Measurements from ENCODE around the gene METTL17.
"Not testable (repeated sequence)": the region's sequence is repeated elsewhere in the genome, so short reads cannot be mapped to it uniquely, and the experiment has no call there.

METTL17 gene

GRCh38 chr14:21025371-21026273 lies 35.8 kb downstream of the METTL17 start:
- peak; percentile 19 for DNase-seq

GRCh38 chr14:21026274-21026987 lies 36.7 kb downstream of the METTL17 start:
- no peak for DNase-seq

- no peak for DNase-seq
Measured at GRCh38 chr14:21026988-21027315, 37.2 kb downstream of the METTL17 start.

GRCh38 chr14:21029917-21030316 lies 40.1 kb downstream of the METTL17 start, which contains the start of gene TPPP2:
Gene TPPP2, plus strand, starts transcription at chr14:21030217. Its CDS starts 365 bp downstream, at chr14:21030582.
- DNase-seq, result no peak

GRCh38 chr14:21030531-21030930 lies 40.8 kb downstream of the METTL17 start:
- no peak for DNase-seq

- no peak for DNase-seq
Measured at GRCh38 chr14:21032326-21033132, 42.7 kb downstream of the METTL17 start.

GRCh38 chr14:21033133-21033698 lies 43.4 kb downstream of the METTL17 start:
- DNase-seq, result no peak

GRCh38 chr14:21034707-21035106 lies 44.9 kb downstream of the METTL17 start, which contains the start of gene RNASE13:
Gene RNASE13, minus strand, starts transcription at chr14:21034807. Its CDS starts 519 bp downstream, at chr14:21034288.
- DNase-seq, result no peak

- DNase-seq, result no peak
Measured at GRCh38 chr14:21036751-21037150, 47.0 kb downstream of the METTL17 start.

GRCh38 chr14:21037156-21037555 lies 47.4 kb downstream of the METTL17 start:
- no peak for DNase-seq

- no peak for DNase-seq
Measured at GRCh38 chr14:21038441-21039422, 49.0 kb downstream of the METTL17 start.

- no peak for DNase-seq
Measured at GRCh38 chr14:21039585-21040369, 50.0 kb downstream of the METTL17 start.

GRCh38 chr14:21040370-21040925 lies 50.7 kb downstream of the METTL17 start:
- DNase-seq, result no peak

- not testable (repeated sequence) for DNase-seq
Measured at GRCh38 chr14:21040941-21041340, 51.2 kb downstream of the METTL17 start.

GRCh38 chr14:21041676-21042433 lies 52.1 kb downstream of the METTL17 start, which contains the start of gene RNASE7:
Gene RNASE7, plus strand, starts transcription at chr14:21042362. Its CDS starts 631 bp downstream, at chr14:21042993.
- no peak for DNase-seq

- no peak for DNase-seq
Measured at GRCh38 chr14:21042918-21043317, 53.1 kb downstream of the METTL17 start.

GRCh38 chr14:21043387-21043973 lies 53.7 kb downstream of the METTL17 start:
- no peak for DNase-seq

- DNase-seq, result no peak
Measured at GRCh38 chr14:21043974-21044618, 54.3 kb downstream of the METTL17 start.

Data from activated CD8-positive, alpha-beta memory T cell treated with anti-CD3 and anti-CD28 coated beads, Interleukin-2, amount 50 U/mL, for 4 hours (primary cell).